HG03460 (cell line): Measurements from ENCODE around the gene OR2T11.
"Not testable (repeated sequence)": the region's sequence is repeated elsewhere in the genome, so short reads cannot be mapped to it uniquely, and the experiment has no call there.

ENCODE experiments used
- ATAC-seq: cut with Tn5 transposase; IDR thresholded peaks from one replicate; pipeline ENCODE4 v1.9.1; 2021; ENCODE audit not compliant: unreplicated experiment

OR2T11 gene

GRCh38 chr1:248618878-248619277, 16.0 kb downstream of the OR2T11 start:
- no peak for ATAC-seq

- ATAC-seq: no peak
These were observed 16.8 kb downstream of the OR2T11 start for GRCh38 chr1:248618119-248618518.

DNA sequence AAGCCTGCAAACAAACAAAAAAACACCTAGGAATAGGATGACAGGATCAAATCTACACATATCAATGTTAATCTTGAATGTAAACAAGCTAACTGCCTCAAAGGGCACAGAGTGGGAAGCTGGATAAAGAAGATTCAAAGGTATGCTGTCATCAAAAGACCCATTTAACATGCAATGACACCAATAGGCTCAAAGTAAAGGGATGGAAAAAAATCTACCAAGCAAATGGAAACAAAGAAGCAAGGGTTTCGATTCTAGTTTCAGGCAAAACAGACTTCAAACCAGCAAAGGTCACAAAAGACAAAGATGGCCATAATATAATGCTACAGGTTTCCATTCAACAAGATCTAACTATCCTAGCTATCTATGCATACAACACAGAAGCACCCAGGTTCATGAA, 21.1 kb downstream of the OR2T11 start:
- no peak for ATAC-seq

DNA sequence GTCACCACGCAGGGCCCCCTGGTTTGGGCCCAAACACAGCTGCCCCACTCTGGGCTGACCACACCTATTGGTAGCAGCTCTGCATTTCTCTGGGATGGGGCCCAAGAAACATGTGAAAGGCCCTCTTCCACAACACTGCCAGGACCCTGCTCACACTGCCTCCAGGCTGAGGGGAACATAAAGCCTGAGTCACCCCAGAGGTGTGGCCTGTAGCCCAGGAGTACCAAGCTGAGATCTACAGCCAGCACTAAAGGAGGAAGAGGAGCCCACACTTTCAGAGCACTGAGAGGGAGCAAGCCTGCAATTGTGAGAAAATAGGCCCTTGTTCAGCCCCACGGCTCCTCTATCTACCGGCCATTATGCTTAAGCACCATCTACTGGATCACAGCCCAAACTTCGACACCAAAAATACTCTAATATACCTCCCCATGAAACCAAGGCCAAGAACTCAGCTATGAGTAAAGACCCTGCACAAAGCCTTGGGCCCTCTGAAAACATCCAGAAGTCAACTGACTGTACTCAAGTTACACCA, 22.9 kb downstream of the OR2T11 start:
- ATAC-seq: no peak

DNA sequence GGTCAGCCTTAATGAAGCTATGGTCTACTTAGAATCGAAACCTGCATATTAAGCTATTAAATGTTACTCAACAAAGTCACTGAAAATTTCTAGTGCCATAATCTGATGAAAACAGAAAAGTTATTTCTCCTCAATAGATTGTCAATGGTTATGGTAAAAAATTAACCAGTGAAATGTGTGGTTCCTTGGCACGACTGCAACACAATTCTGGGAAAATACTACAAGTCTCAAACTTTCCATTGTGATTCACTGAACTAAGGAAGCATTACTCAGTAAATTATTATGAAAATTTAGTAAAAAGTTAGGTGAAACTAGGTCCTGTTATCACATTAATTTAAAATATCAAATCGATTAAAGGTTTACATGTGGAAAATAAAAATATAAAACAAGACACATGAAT, 24.6 kb downstream of the OR2T11 start:
- no peak for ATAC-seq

DNA sequence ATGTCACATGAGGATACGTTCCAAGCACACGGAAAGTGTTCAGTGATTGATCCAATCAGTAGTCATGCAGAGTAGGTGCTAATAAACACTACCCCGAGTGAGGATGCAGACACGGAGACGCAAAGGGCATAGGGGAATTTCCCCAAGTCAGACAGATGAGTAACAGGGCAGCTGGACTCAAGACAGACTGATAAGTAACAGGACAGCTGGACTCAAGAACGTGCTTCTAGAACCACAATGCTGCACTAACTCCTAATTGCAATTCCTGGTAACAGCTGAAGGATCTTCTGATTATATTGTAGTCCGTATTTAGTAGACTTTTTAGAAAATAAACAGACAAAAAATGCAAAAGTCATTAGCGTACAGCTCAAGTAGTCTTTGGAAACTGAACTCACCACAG, 35.5 kb downstream of the OR2T11 start:
- ATAC-seq: no peak

DNA sequence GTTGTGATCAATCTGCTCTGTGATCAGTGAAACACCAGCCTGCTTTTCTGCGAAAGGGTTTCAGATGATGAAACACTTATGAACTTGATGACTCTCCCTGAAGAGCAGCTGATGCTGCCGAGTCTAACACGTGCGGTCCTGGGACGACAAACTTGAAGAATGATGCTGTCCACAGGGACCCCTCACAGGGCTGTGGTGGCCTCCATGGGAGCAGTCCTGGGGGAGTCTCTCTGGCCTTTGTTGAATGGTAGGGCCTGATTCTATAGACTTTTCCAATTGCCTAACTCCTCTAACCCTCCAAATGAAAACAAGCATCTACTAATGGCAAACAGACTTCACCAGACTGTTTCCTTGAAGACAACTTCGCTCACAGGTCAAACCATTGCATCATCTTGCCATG, 37.3 kb downstream of the OR2T11 start, which contains the start of gene OR2T10:
TSS of gene OR2T10 (minus strand) at position 112 of the 400 bp plus-strand sequence. CDS start 3,932 bp downstream, outside the sequence.
- ATAC-seq: no peak

DNA sequence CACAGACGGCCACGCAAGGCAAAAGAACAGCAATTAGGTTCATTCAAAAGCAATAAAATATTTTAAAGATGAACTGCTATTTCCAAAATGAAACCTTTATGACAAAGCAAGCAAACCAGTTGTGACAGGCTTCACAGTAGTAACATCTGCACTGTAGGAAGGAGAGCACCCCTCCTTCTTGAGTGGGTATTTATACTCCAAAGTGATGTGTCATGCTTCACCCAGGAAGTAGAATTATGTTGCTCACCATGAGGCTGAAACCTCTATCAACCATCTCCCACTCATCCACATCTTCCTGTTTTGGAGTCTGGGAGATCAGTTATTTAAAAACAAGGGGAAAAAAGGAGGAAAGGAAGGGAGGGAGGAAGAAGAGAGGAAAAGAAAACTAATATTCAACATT, 38.3 kb downstream of the OR2T11 start:
- ATAC-seq: no peak

- no peak for ATAC-seq
These were observed 41.7 kb downstream of the OR2T11 start for GRCh38 chr1:248593226-248593625.

DNA sequence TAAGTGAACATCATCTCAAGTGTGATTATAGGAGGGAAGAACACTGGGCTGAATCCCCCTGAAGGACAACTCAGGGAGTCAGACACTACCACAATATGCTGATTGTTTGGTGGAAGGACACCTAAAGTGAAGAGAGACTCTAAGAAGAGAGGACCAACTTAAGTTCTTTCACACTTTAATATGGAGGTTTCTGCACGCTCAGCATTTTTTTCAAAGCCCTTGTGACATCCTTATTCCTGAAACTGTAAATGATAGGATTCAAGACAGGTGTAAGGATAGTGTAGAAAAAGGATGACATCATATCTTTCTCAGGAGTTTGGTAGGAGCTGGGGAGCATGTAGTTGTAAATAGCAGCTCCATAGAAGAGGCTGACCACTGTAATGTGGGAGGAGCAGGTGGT, 42.2 kb downstream of the OR2T11 start:
- ATAC-seq: no peak

GRCh38 chr1:248590055-248590454, 44.8 kb downstream of the OR2T11 start:
- ATAC-seq: no peak

DNA sequence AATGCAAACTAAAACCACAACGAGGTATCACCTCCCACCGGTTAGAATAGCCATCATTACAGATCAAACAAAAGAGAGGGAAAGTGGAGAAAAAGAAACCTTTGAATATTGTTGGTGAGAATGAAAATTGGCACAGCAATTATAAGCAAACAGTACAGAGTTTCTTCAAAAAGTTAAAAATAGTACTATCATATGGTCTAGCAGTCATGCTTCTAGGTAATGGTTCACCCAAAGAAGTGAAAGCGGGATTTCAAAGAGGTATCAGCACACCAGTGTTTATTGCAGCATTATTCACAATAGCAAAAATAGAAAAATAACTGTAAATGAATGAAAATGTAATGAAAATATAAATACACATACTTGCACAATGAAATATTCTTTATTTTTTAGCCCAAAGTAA, 45.6 kb downstream of the OR2T11 start:
- ATAC-seq: no peak

DNA sequence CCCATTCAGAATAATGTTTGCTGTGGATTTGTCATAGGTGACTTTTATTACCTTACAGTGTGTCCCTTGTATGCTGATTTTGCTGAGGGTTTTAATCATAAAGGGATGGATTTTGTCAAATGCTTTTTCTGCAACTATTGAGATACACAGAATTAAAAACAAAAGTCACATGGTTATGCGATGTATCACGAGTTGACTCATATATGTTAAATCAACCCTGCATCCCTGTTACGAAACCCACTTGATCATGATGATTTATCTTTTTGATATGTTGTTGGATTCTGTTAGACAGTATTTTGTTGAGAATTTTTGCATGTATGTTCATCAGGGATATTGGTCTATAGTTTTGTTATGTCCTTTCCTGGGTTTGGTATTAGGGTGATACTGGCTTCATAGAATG, 49.6 kb downstream of the OR2T11 start:
- ATAC-seq: no peak

DNA sequence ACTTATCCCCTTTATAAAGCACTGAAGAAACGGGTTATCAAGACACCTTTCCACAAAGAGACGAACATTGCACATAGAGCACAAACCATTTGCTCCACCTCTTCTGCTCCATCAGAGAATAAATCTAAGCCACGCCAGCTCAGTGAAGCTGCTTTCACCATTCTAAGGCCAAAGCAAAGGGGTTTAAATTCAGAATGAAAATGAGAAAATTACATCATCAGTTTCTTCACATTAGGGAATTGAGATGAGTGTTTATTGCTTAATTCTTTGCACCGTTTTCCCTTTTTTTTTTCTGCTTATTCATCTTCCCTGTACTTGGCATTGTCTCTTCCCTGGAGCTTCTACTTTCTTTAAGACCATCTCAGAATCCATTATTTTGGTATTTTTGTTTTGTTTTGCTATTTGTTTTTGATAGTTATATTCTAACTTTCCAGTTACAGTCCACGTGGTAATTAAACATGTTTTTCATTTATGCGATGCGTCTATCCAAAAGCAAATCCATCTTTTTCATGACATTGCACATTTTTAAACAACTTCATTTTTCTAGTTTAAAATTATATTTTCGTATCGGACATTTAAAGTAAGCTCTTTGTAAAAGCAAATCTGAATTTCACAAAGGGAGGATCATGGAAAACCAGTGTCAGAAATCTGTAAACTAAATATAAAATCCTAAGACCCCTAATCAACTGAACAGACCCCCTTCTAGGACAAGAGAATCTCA, 58.5 kb downstream of the OR2T11 start:
- ATAC-seq: no peak

DNA sequence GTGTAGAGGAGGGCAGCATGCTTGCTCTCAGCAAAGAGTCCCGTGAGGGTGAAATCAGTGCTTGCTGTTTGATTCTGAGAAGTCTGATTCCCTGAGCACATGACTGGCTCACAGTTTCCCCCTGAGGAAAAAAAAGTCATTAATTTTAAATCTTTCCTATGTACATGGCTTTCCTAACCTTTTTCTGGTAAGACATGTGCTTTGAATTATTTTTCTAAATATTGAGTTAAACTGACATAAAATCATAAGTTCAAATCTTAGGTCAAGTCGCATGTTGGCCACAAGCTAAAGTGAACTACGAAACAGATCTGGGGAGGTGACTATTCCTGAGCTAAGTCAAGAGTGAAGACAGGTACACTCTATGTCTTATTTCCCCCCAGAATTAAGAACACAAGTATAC, 60.2 kb downstream of the OR2T11 start, which contains the start of gene OR2T34:
TSS of gene OR2T34 (minus strand) at position 101 of the 400 bp plus-strand sequence. CDS start at position 101, 0 bp downstream.
- ATAC-seq: not testable (repeated sequence)

- not testable (repeated sequence) for ATAC-seq
These were observed 61.0 kb downstream of the OR2T11 start for GRCh38 chr1:248573856-248574255.
